Right renal cortex interstitium (tissue), 3 donors: Measurements from ENCODE around the gene NMNAT2. TPM values are rescaled to one million over a fixed set of nuclear protein-coding genes. Genes with fewer than 3 reads are reported as not detected.
"Not testable (repeated sequence)": the region's sequence is repeated elsewhere in the genome, so short reads cannot be mapped to it uniquely, and the experiment has no call there.

ENCODE experiments used
- DNase-seq, 3 donors: peaks; one replicate each; pipeline ENCODE4 v3.0.0-alpha.2; 2013; ENCODE audit warnings: low read depth in 3 of 3, low spot score in 2 of 3
- polyA plus RNA-seq, 3 donors: library from polyadenylated mRNA; unstranded; fragments of 120-200 nt; gene quantifications; one replicate each; pipeline ENCODE4 v1.2.1, GENCODE V29; 2013; ENCODE audit not compliant: insufficient read length in 3 of 3

Gene NMNAT2
- 1 to 10 TPM; 3.2 to 4.3 (median 3.4) TPM for polyA plus RNA-seq

DNA sequence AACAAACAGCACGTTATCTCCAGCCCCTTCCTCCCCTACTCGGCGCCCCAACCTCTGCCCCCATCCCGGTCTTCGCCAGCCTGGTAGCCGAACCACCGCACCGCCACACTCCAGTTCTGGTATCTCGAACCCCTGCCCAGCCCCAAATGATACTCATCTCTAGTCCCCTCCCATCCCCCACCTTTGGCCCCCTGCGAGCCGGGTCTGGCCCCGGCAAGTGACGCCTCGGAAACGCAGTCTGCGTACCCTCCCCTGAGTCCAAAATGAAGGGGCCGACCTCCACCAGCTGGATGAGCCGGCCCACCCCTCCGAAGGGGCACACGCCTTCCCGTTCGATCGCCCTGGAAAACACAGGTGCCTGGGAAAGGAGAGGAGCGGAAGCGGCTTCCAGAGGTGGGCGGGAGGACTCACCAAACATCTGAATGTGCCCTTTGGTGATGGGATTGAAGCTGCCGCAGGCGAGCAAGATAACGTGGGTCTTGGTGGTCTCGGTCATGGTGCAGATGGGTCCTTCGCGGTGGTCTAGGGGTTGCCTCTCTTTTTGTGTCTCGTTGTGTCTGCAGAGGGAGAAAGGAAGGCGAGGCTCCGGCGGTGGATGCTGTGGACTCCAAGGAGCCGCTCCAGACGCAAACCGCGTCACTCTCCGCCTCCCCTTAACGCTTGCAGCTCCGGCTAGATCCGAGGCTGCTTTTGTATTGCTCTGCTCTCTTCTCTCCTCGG lies at the start of gene NMNAT2:
Gene NMNAT2 (minus strand): TSS at position 609 of the 720 bp plus-strand sequence. CDS start 113 bp downstream, at position 496.
- DNase-seq = peak in 1 of 3 donors; percentile 16

DNA sequence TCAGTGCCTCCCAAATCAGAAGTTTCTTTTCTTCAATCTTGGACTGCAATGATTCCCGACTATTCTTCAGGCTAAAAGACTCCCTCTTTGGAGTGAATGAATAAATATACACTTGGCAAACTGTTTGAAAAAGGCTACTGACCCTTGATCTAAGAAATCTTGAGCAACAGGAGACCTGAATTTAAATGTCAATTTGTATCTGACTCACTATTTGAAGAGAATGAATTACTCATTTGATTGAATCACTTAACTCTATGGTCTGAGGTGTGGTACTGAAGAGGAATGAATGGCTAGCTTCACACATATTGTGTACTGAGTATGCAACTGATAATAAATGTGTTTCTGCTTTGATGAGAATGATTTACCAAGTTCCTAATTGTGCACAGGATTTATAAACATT lies 49.5 kb upstream of the NMNAT2 start:
- DNase-seq = no peak

DNA sequence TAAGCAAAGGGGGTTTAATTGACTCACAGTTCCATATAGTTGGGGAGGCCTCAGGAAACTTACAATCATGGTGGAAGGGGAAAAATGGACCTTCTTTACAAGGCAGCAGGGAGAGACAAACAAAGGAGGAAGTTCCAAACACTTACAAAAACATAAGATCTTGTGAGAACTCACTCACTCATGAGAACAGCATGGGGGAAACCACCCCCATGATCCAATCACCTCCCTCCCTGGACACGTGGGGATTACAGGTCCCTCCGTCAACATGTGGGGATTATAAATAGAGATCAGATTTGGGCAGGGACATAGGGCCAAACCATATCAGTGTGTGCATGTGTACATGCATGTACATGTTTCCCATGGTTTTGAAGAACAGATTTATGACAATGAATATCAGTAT lies 48.6 kb upstream of the NMNAT2 start:
- DNase-seq = no peak

DNA sequence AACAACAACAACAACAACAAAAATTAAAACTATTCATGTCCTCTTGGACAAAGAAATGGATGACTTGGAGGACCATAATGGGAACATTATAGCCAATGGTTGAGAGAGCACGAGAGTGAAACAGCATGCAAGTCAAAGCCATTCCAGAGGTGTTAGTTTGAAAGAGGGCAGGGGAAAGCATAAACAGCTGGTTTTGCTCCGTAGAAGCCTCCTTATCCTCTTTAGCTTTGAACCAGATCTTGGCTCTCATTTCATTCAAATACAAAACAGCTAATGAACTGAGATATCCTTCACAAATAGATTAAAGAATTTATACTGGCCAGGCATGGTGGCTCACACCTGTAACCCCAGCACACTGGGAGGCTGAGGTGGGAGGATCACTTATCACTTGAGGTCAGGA lies 45.4 kb upstream of the NMNAT2 start:
- no peak for DNase-seq

DNA sequence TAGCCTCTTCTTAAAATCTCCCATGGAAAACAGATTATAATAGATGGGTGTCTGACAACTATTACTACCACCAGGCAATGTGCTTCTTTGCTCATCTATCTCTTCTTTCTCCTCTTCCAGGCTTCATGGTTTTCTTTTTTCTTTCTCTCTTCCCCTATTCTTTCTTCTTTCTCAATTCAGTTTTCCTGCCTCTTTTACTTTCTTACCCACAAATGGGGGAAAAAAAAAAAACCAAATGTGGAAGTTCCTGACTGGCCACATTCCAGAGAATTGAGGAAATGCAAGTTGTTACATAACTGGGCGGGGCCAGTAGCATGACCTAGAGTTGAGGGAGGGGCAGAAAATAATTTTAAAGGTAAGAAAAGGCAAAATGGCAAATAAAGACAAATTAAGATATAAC lies 43.2 kb upstream of the NMNAT2 start:
- DNase-seq = no peak

DNA sequence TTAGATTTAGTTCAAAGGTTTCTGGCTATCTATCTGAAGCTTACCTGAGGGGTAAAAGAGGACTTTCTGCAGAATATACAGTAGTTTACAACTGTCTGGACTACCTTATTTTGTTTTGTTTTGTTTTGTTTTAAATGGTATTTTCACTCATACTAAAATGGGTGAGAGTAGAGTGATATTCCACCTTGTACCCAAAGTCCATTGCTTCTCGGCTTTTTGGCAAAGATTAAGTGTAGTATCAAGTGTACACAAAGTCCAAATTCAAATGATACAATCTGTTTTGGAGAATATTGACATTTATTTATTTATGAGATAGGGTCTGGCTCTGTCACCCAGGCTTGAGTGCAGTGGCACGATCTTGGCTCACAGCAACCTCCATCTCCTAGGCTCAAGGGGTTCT lies 42.4 kb upstream of the NMNAT2 start:
- no peak for DNase-seq

DNA sequence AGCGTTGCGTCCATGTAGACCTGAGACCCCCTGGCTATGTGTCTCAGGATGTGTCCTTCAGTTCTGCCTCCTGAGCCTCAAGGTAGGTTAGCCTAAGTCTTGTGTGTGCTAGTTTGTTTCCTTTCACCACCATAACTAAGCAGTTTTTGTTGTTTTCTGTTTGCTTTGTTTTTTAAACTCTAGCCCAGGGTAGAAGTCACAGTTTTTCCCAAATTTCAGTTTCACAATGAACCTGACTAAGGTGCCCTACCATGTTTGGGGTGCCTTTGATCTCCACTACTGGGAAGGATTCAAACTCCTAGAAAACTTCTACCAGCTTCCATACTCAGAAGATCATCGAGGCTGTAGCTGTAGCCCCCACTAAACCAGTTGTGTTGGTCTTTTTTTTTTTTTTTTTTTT lies 39.3 kb upstream of the NMNAT2 start:
- no peak for DNase-seq

DNA sequence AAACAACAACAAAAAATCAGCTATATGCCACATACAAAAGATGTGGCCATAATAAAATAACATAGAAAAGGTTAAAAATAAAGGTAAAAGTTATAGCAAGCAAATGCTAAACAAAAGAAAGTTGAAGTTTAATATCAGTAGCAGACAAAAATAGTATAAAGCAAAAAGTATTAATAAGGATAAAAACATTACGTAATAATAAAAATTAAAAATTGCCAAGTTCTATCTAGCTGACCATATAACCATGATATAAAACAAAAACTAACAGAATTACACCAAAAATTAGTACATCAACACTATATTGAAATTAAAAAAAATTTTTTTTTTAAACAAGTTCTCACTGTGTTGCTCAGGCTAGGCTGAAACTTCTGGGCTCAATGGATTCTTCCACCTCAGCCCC lies 38.6 kb upstream of the NMNAT2 start:
- no peak for DNase-seq

DNA sequence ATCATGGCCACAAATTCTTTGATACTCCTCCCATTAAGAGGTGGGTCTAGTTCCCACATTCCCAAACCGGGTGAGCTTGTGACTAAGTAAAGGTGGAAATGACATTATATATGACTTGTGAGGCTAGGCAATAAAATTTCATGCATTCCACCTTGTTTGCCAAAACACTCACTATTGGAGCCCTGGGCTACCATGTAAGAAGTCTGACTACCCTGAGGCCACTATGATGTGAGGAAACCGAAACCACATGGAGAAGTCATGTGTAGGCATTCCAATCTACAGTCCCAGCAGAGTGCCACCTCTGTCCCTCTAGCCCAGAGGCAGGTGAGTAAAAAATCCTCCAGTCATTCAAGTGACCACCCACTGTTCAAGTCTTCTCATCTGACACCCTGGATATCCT lies 36.2 kb upstream of the NMNAT2 start:
- no peak for DNase-seq

DNA sequence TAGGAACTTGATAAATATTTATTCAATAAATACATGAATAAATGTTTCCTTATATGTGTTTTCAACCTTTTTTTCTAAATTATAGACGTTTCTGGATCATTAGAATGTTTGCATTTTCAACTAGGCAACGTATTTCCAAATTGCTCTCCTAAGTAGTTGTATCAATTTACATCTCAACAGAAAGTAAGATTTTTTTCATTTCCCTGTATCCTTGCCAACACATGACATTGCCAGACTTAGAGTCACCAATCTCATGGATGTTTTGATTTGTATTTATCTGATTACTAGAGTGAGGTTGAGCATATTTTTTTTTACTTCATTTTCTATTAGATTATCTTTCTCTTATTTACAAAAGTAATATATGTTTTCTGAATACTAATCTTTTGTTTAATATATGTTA lies 31.9 kb upstream of the NMNAT2 start:
- DNase-seq = no peak

DNA sequence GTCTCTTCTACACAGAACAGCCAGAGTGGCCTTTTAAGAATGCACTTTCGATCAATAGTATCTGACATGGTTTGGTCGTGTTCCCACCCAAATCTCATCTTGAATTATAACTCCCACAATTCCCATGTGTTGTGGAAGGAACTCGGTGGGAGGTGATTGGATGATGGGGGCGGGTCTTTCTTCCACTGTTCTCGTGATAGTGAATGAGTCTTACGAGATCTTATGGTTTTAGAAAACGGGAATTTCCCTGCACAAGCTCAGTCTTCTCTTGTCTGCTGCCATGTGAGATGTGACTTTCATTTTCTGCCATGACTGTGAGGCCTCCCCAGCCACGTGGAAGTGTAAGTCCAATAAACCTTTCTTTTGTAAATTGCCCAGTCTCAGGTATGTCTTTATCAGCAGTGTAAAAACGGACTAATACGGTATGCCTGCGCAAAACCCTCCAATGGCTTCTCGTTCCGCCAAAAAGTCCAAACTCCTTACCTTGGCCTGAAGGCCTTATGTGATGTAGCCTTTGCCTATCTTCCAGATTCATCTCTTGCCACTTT lies 31.1 kb upstream of the NMNAT2 start:
- no peak for DNase-seq

DNA sequence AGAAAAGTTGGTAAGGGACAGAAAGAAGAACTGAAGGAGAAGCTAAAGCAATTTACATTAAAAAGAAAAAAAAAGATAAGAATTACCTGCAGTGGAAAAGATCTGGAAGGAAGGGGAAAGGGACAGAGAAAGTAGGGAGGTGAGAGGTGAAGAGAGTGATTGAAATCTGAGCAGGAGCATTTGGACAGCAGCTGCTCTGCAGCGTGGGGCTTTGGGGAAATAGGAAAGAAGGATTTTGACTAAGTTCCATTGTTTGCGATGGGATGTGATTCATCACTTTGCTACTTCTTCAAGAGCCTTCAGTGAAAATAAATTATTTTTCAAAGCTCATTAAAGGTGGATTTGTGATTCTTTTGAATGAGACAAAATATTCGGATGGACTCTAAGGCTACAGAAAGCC lies 26.1 kb upstream of the NMNAT2 start:
- no peak for DNase-seq

DNA sequence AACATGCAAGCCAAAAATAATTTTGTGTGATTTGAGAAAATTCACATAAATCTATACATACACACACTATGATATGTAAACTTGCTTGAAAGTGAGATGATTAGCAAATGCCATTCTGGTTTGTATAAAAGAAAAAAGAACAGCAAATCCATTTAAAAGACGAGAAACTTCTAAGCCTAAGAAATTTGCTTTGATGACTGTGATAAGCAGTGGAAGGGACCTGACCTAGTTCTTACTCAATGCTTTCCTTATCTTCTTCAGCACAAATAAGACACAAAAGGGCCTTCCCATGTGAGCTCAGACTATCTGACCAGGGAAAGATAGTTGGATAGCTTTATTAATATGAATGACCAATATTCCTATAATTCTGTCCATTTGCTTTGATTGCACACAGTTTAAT lies 25.3 kb upstream of the NMNAT2 start:
- DNase-seq = no peak

DNA sequence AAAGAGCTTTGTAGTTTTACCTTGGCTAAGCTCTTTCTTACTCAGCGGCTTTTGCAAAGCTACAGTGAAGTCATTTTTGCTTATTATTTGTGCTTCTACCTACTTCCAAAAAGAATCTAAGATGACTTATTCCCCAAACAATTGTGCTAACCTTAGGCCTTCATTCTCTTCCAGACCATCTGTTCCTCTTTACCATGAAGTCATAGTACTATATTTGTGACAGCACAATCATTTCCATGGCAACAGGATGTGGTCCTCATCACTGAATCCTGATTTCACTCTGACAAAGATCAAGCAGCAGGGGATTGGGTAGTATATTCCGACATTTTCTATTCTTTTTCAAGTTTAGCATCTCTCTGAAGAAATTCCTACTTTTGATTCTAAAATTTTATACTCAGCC lies 24.8 kb upstream of the NMNAT2 start:
- no peak for DNase-seq

DNA sequence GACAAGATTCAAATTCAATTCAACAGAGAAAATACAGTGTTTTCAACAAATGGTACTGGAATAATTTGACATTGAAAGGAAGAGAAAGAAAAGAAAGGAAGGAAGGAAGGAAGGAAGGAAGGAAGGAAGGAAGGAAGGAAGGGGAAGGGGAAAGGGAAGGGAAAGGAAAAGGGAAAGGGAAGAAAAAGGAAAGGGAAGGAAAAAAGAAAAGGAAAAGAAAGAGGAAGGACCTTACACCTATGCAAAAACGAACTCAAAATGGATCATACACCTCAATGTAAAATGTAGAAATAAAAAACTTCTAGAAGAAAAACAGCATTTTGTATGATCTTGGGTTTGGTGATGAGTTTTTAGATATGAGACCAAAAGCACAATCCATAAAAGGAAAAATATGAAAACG lies 19.9 kb upstream of the NMNAT2 start:
- no peak for DNase-seq

DNA sequence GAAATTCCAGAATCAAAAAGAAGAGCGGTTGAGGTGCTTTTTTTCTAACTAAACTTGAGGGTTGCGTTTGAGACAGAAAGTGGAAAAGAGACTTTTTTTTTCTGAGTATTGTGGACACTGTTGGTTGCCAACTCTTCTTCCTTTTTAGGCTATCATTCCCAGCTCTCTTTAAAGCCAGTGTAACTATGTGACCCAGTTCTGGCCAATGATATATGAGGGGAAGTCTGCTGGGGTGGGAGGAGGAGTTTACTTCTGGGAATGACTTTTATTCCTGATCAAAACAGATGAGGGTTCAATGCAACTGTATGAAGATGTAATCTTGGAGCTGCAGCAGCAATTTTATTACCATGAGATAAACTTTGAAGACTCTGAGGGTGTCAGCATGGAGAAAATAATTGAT lies 17.3 kb upstream of the NMNAT2 start:
- DNase-seq = no peak

DNA sequence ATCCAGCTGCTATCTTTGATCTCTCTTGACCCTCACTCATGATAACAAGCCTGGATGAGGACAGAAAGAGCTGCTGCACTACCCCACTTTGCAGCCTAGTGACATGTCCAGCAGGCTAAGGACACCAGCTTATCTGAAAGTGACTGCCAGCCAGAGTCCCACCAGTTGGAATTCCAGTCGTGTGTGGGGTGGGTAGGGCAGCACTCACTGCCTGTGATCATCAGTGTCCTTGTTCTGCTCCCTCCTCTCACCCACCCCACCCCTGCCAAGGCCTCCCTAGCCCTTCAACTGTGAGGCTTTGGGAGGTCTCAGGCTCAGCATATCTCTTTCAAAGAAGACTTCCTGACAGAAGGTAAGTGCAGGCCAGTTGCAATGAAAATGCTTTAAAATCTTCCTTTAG lies 15.5 kb upstream of the NMNAT2 start:
- no peak for DNase-seq

DNA sequence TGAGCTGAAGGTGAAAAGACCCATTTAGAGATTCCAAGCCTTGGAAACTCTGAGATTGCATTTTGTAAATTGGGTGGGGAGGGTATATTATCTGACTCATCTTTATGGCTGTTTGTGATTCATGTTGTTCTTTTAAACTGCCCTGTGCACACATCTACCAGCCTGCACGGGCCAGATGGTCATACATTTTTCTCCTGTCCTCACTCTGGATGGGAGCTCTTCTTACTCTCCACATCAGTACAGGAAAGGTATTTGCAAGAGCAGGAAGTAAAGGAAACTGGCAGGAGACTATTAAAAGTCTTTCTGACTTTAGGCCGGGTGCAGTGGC lies 14.3 kb upstream of the NMNAT2 start:
- no peak for DNase-seq

DNA sequence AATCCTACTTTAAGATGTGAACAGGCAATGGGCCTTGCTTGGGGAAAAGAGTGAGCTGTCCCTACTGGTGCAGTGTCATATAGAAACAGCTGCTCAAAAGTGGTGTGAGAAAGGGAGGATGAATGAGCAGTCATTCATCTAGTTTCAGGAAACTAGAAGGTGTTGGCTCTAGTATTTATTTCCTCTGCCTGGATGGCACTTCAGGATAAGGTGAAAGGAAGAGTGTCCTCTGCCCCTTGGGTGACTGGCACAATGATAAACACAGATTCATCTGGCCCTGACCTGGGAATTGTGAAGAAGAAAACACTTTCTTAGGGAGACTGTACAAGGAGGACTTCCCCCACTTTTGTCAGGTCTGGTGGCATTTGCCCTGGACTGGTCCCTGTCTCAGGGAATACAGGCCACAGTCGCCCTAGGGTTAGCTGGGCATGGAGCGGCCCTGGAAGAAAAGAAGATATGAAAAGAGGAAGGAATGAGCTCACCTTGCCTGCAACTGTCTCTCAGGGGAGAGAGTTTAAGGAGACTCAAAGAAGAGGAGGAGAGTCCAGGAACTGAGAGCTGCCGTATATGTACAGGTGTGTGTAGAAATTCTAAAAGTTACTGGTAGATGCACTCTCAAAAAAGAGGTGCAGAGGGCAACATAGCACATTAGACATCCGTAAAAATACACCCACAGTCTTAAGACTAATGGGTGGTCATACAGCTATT lies 13.8 kb upstream of the NMNAT2 start:
- no peak for DNase-seq

DNA sequence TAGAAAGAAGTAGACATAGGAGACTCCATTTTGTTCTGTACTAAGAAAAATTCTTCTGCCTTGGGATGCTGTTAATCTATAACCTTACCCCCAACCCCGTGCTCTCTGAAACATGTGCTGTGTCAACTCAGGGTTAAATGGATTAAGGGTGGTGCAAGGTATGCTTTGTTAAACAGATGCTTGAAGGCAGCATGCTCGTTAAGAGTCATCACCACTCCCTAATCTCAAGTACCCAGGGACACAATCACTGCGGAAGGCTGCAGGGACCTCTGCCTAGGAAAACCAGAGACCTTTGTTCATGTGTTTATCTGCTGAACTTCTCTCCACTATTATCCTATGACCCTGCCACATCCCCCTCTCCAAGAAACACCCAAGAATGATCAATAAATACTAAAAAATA lies 9.4 kb upstream of the NMNAT2 start:
- DNase-seq = not testable (repeated sequence)

DNA sequence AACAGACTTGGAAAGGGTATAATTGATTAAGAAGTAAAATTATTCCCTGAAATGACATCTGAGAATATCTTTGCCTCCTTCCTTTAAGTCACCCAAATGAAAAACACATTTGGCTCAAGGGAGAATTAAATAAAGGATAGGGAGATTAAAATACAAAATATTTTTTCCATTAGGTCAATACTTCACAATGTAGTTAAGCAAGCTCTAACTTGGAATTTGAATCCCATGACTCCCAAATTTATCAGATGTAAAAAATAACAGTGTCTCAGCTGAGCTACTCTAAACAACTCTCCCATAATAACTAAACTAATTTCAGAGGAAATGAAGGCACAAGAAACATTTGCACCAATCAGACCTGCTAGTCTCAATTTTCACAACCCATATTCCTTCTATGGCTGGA lies 6.5 kb upstream of the NMNAT2 start:
- DNase-seq = no peak

DNA sequence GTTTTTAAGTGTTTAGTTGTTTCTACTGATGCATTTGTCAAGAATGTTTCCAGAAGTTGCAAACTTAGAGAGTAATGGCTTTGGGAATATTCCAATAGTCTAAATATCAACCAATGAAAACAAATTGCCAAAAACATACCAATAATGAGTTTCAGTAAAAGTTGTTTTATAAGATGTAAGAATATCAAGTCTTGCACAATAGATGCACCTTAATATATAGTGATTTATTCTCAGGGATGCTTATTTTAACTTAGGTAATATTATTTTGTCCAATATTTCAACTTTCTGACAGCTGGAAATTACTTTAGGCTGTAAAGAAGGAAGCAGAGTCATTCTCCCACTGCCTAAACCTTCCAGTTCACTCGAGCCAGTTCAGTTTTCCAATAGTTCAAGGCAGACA lies 5.4 kb upstream of the NMNAT2 start:
- DNase-seq = no peak
